HEK293T (cell line): ENCODE data around the gene PPP1R15A.

Experiments used
- ARNT ChIP-seq: fragments of 450-650 bp; IDR thresholded peaks from 2 replicates; pipeline ENCODE4 v1.6.1; 2017; ENCODE audit warnings: mild to moderate bottlenecking
- BHLHE40 ChIP-seq: fragments of 450-650 bp; IDR thresholded peaks from 2 replicates; pipeline ENCODE4 v1.6.1; 2016; ENCODE audit warnings: mild to moderate bottlenecking, moderate library complexity, borderline replicate concordance
- CTBP1 ChIP-seq: fragments of 450-650 bp; IDR thresholded peaks from 2 replicates; pipeline ENCODE4 v1.6.1; 2016; ENCODE audit warnings: borderline replicate concordance
- FOXA1 ChIP-seq: fragments of 450-650 bp; IDR thresholded peaks from 2 replicates; pipeline ENCODE4 v1.6.1; 2016; ENCODE audit warnings: mild to moderate bottlenecking
- FOXK2 ChIP-seq: fragments of 450-650 bp; IDR thresholded peaks from 2 replicates; pipeline ENCODE4 v1.6.1; 2016; ENCODE audit warnings: mild to moderate bottlenecking
- FOXM1 ChIP-seq: fragments of 450-650 bp; IDR thresholded peaks from 2 replicates; pipeline ENCODE4 v1.6.1; 2017; ENCODE audit warnings: mild to moderate bottlenecking, borderline replicate concordance
- L3MBTL2 ChIP-seq: fragments of 450-650 bp; conservative IDR thresholded peaks from 2 replicates; pipeline ENCODE4 v1.6.1; 2016; ENCODE audit warnings: mild to moderate bottlenecking
- LEF1 ChIP-seq: fragments of 450-650 bp; IDR thresholded peaks from 2 replicates; pipeline ENCODE4 v1.6.1; 2017; ENCODE audit warnings: mild to moderate bottlenecking, borderline replicate concordance
- NFRKB ChIP-seq: fragments of 450-650 bp; IDR thresholded peaks from 2 replicates; pipeline ENCODE4 v1.6.1; 2016; ENCODE audit warnings: mild to moderate bottlenecking, moderate library complexity
- SP1 ChIP-seq: fragments of 450-650 bp; IDR thresholded peaks from 2 replicates; pipeline ENCODE4 v1.6.1; 2017
- SUZ12 ChIP-seq: fragments of 450-650 bp; IDR thresholded peaks from 2 replicates; pipeline ENCODE4 v1.6.1; 2016; ENCODE audit warnings: mild to moderate bottlenecking
- TARDBP ChIP-seq: fragments of 450-650 bp; IDR thresholded peaks from 2 replicates; pipeline ENCODE4 v1.6.1; 2016

DNA sequence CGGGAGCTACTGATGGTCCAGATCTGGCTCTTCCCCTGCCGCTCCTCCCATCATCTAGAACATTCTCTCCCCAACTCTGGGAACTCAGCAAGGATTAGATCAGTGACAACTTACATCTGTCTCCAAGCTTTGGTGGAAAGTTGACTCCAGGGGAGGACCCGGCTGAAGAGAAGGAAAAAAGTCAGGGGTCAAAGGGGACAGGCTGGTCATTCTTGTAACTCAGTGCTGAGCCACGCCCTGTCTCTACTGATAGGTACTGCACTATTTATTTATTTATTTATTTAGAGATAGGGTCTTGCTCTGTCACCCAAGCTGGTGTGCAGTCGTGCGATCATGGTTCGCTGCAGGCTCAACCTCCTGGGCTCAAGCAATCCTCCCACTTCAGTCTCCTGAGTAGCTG, 18.1 kb upstream of the PPP1R15A start:
- TF ChIP-seq FOXK2 (no peak), FOXA1 (no peak), FOXM1 (no peak), BHLHE40 (no peak), NFRKB (no peak), TARDBP (no peak), SUZ12 (no peak), SP1 (no peak), LEF1 (no peak), ARNT (no peak), CTBP1 (no peak), L3MBTL2 (no peak)
